Keratinocyte (primary cell): ENCODE data around the gene ARRDC1.

Source experiments
- CTCF ChIP-seq, 3 experiments: IDR thresholded peaks in 1 of 3; conservative IDR thresholded peaks in 1 of 3; optimal IDR thresholded peaks in 1 of 3; 2 replicates in 2 of 3; 3 replicates in 1 of 3; pipeline versions ENCODE3 to v1.5.1; 2011; ENCODE audit warnings: low read length in 3 of 3, mild to moderate bottlenecking in 3 of 3, moderate library complexity in 2 of 3, control low read depth in 1 of 3, inconsistent platforms in 1 of 3; ENCODE audit not compliant: insufficient read depth in 2 of 3; ENCODE audit errors: extremely low read depth in 1 of 3
- EZH2 ChIP-seq: IDR thresholded peaks from one replicate; pipeline ENCODE4 v1.6.1; 2012; ENCODE audit warnings: inconsistent platforms, mild to moderate bottlenecking, low read length, moderate library complexity

- TF ChIP-seq CTCF (optimal IDR thresholded peaks at IDR 0.05 in 1 of 3, IDR thresholded peaks at IDR 0.05 in 1 of 3, conservative IDR thresholded peaks at IDR 0.05 in 1 of 3; ENCODE audit: extremely low read depth in 1 of 3, insufficient read depth in 2 of 3, low read length in 3 of 3) (no peak), EZH2 (no peak)
Measured at GRCh38 chr9:137640862-137641261, 35.4 kb downstream of the ARRDC1 start.
